GM12878 (cell line): ENCODE data around the gene OSMR.

Source experiments
- JUND ChIP-seq: IDR thresholded peaks from 2 replicates; pipeline ENCODE4 v1.6.1; 2012; ENCODE audit warnings: low read depth, mild to moderate bottlenecking, low read length, improper control_type of control experiment, moderate library complexity
- YBX1 ChIP-seq: fragments of 450-650 bp; IDR thresholded peaks from 2 replicates; pipeline ENCODE4 v1.6.1; 2016; ENCODE audit warnings: antibody characterized with exemption
- TF ChIP-seq, protein P1 (sequence below), 3 experiments: IDR thresholded peaks in 2 of 3; conservative IDR thresholded peaks in 1 of 3; 2 replicates each; pipeline ENCODE4 v1.5.1; 2011; ENCODE audit warnings: low read depth in 3 of 3, low read length in 3 of 3, mild to moderate bottlenecking in 3 of 3, control low read depth in 2 of 3, moderate library complexity in 2 of 3, inconsistent platforms in 1 of 3, mixed read lengths in 1 of 3; ENCODE audit not compliant: control insufficient read depth in 2 of 3, insufficient read depth in 1 of 3; ENCODE audit errors: extremely low read depth in 1 of 3
- TF ChIP-seq, protein P2 (sequence below): fragments of 450-650 bp; formaldehyde crosslinking; IDR thresholded peaks from 2 replicates; pipeline ENCODE4 v1.5.0; 2022; ENCODE audit warnings: mild to moderate bottlenecking, missing genetic modification characterization
- TF ChIP-seq, protein P3 (sequence below): IDR thresholded peaks from 2 replicates; pipeline ENCODE4 v1.6.1; 2012; ENCODE audit warnings: mild to moderate bottlenecking, low read depth, low read length
- TF ChIP-seq, protein P4 (sequence below): IDR thresholded peaks from 2 replicates; pipeline ENCODE4 v1.6.1; 2012; ENCODE audit warnings: low read depth, low read length, improper control_type of control experiment

DNA sequence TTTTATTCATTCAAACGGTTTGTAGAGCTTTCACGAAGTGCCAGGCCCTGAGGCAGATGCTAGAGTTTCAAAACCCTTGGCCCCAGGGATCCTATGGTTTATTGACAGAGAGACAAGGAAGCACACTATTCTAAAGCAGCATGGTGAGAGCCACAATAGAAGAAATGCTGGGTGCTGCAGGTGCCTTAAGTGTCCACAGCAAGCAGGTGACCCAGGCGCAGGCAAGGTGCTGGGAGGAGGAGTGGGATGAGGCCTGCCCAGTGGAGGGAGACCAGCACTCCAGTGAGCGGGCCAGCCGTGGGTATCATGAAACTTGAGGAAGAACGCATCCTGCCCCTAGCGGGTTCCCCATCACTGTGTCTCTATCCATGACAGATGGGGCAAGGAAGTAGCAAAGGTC lies 71.0 kb downstream of the OSMR start:
- TF ChIP-seq, protein P1, sequence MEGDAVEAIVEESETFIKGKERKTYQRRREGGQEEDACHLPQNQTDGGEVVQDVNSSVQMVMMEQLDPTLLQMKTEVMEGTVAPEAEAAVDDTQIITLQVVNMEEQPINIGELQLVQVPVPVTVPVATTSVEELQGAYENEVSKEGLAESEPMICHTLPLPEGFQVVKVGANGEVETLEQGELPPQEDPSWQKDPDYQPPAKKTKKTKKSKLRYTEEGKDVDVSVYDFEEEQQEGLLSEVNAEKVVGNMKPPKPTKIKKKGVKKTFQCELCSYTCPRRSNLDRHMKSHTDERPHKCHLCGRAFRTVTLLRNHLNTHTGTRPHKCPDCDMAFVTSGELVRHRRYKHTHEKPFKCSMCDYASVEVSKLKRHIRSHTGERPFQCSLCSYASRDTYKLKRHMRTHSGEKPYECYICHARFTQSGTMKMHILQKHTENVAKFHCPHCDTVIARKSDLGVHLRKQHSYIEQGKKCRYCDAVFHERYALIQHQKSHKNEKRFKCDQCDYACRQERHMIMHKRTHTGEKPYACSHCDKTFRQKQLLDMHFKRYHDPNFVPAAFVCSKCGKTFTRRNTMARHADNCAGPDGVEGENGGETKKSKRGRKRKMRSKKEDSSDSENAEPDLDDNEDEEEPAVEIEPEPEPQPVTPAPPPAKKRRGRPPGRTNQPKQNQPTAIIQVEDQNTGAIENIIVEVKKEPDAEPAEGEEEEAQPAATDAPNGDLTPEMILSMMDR (IDR thresholded peaks at IDR 0.05 in 2 of 3, conservative IDR thresholded peaks at IDR 0.05 in 1 of 3; ENCODE audit: control insufficient read depth in 2 of 3, extremely low read depth in 1 of 3, insufficient read depth in 1 of 3, low read depth in 3 of 3, low read length in 3 of 3), result no peak
- TF ChIP-seq, protein P2, sequence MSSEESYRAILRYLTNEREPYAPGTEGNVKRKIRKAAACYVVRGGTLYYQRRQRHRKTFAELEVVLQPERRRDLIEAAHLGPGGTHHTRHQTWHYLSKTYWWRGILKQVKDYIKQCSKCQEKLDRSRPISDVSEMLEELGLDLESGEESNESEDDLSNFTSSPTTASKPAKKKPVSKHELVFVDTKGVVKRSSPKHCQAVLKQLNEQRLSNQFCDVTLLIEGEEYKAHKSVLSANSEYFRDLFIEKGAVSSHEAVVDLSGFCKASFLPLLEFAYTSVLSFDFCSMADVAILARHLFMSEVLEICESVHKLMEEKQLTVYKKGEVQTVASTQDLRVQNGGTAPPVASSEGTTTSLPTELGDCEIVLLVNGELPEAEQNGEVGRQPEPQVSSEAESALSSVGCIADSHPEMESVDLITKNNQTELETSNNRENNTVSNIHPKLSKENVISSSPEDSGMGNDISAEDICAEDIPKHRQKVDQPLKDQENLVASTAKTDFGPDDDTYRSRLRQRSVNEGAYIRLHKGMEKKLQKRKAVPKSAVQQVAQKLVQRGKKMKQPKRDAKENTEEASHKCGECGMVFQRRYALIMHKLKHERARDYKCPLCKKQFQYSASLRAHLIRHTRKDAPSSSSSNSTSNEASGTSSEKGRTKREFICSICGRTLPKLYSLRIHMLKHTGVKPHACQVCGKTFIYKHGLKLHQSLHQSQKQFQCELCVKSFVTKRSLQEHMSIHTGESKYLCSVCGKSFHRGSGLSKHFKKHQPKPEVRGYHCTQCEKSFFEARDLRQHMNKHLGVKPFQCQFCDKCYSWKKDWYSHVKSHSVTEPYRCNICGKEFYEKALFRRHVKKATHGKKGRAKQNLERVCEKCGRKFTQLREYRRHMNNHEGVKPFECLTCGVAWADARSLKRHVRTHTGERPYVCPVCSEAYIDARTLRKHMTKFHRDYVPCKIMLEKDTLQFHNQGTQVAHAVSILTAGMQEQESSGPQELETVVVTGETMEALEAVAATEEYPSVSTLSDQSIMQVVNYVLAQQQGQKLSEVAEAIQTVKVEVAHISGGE (CRISPR knock-in tag), result no peak
- TF ChIP-seq, protein P3, sequence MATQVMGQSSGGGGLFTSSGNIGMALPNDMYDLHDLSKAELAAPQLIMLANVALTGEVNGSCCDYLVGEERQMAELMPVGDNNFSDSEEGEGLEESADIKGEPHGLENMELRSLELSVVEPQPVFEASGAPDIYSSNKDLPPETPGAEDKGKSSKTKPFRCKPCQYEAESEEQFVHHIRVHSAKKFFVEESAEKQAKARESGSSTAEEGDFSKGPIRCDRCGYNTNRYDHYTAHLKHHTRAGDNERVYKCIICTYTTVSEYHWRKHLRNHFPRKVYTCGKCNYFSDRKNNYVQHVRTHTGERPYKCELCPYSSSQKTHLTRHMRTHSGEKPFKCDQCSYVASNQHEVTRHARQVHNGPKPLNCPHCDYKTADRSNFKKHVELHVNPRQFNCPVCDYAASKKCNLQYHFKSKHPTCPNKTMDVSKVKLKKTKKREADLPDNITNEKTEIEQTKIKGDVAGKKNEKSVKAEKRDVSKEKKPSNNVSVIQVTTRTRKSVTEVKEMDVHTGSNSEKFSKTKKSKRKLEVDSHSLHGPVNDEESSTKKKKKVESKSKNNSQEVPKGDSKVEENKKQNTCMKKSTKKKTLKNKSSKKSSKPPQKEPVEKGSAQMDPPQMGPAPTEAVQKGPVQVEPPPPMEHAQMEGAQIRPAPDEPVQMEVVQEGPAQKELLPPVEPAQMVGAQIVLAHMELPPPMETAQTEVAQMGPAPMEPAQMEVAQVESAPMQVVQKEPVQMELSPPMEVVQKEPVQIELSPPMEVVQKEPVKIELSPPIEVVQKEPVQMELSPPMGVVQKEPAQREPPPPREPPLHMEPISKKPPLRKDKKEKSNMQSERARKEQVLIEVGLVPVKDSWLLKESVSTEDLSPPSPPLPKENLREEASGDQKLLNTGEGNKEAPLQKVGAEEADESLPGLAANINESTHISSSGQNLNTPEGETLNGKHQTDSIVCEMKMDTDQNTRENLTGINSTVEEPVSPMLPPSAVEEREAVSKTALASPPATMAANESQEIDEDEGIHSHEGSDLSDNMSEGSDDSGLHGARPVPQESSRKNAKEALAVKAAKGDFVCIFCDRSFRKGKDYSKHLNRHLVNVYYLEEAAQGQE, result no peak
- TF ChIP-seq, protein P4, sequence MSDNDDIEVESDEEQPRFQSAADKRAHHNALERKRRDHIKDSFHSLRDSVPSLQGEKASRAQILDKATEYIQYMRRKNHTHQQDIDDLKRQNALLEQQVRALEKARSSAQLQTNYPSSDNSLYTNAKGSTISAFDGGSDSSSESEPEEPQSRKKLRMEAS, result no peak
- TF ChIP-seq JUND (no peak), YBX1 (no peak)
